ENCODE results near the gene LY6G6F. TPM values are rescaled to one million over a fixed set of nuclear protein-coding genes. Genes with fewer than 3 reads are reported as not detected.

LY6G6F gene
- total RNA-seq, 1 donor from 2014 or later: not detected

DNA sequence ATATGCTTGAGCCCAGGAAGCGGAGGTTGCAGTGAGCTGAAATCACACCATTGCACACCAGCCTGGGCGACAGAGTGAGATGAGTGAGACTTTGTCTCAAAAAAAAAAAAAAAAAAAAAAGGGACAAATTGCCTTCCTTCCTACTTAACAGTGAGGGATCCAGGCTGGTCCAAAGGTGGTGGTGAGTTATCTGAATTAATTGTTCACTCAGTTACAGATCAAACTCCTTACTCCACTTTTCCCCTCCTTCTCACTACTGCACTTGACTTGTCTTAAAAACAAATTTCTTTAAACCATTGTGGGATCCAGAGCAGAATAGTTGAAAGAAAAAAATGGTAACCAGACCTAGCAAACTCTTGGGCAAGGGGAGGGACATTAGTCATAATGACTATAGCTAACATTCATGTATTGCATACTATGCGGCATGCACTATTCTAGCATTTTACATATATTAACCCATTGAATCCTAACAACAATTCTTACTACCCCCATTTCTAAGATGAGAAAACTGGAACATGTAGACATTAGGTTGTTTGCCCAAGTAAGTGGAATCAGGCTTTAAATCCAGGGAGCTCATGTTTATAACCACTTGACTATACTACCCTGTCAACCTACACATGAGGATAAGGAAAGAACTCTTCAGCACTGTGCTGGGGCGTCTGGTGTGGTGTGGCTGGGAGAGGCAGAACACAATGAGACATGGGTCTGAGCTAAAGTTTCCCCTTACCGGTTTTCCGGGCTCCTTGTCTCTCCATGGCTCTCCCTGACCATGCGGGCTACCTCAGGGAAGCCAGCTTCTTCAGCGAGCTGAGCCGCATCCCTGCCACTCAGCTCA is 43.3 kb upstream of the LY6G6F start:
- Mint-ChIP-seq H3K9me3 (ENCODE audit: unreplicated experiment) (no peaks in the 10 kb centered on the region), H3K4me3 (ENCODE audit: unreplicated experiment) (peak overlapping the region; percentile 95), H3K4me1 (ENCODE audit: unreplicated experiment) (peaks cover 64% of the 10 kb centered on the region), H3K27ac (ENCODE audit: unreplicated experiment) (peak overlapping the region; percentile 96), H3K36me3 (ENCODE audit: unreplicated experiment) (peaks cover 18% of the 10 kb centered on the region), H3K27me3 (ENCODE audit: unreplicated experiment) (no peaks in the 10 kb centered on the region)
- DNase-seq (ENCODE audit: extremely low spot score, unreplicated experiment): no peak
- TF ChIP-seq, protein P1, sequence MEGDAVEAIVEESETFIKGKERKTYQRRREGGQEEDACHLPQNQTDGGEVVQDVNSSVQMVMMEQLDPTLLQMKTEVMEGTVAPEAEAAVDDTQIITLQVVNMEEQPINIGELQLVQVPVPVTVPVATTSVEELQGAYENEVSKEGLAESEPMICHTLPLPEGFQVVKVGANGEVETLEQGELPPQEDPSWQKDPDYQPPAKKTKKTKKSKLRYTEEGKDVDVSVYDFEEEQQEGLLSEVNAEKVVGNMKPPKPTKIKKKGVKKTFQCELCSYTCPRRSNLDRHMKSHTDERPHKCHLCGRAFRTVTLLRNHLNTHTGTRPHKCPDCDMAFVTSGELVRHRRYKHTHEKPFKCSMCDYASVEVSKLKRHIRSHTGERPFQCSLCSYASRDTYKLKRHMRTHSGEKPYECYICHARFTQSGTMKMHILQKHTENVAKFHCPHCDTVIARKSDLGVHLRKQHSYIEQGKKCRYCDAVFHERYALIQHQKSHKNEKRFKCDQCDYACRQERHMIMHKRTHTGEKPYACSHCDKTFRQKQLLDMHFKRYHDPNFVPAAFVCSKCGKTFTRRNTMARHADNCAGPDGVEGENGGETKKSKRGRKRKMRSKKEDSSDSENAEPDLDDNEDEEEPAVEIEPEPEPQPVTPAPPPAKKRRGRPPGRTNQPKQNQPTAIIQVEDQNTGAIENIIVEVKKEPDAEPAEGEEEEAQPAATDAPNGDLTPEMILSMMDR (IDR thresholded peaks at IDR 0.05): no peak

DNA sequence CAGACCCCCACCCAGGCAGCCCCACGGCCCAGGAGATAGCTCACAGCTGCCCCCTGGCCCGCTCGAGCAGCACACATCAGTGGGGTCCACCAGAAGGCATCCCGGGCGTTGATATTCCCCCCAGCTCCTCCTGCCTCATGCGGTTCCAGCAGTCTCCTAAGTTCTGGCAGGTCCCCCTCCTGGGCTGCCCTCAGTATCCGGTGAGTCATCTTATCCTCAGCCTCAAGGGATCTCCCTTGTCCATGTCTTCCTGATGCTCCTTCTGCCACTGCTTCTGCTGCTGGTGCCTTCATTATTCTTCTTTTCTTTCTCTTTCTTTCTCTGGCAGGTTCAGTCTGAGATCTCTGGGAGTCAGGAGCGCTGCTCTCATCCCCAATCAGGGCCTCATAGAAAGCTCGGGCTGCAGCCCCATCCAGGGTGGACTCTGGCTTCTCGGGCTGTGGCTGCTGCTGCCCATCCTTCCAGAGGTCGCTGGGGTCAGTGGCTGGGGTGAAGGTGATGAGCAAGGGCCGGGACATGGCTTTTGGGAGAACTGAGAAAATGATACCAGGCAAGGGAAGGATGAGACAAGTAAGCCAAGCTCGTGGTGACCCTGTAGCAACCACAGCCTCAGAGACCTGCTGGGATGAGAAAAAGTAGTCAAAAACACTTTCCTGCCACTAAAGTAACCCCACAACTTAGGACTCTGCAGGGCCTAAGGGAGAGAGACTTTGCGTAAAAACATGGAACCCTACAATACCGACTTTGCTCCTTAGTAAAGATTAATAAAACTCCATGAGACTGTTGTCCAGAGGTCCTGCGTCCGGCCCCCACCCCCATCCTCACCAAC is 42.5 kb upstream of the LY6G6F start:
- Mint-ChIP-seq H3K36me3 (ENCODE audit: unreplicated experiment) (peaks cover 23% of the 10 kb centered on the region), H3K27me3 (ENCODE audit: unreplicated experiment) (no peaks in the 10 kb centered on the region), H3K4me3 (ENCODE audit: unreplicated experiment) (peak overlapping the region; percentile 95), H3K27ac (ENCODE audit: unreplicated experiment) (peak overlapping the region; percentile 96), H3K4me1 (ENCODE audit: unreplicated experiment) (peaks cover 56% of the 10 kb centered on the region), H3K9me3 (ENCODE audit: unreplicated experiment) (no peaks in the 10 kb centered on the region)
- no peak for DNase-seq (ENCODE audit: extremely low spot score, unreplicated experiment)
- TF ChIP-seq, protein P1 (IDR thresholded peaks at IDR 0.05): no peak

DNA sequence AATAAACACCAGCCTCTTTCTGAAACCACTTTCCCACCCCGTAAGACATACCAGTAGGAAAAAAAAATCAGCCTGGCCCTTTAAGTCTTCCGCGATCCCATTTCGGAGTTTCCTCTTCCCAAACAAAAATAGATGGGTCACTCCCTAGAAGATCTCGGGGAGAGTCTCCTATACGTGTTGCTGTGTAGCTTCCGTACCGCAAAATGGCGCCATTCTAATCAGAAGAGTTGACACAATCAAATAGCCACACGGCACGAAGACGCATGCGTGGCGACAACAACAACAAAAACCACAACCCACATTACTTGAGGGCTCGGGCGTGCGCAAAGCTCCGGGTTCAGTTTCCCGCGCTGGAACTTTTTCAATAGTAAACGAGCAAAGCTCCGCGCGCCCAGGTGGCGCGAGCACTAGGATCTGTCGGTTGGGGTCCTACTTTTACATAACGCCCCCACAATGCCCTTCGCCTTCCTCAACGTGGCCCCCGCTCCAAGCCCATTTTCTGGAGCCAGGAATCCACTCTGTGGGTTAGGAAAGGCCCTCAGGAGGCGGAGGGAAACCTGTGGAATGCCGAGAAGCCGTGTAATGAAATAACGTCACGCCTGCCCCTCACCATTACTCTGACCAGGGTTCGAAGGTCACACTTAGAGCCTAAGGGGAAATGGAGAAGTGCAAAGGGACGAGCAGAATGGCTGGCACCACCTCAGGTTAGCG is 41.7 kb upstream of the LY6G6F start, which contains the start of gene GPANK1:
TSS of gene GPANK1 (minus strand) at position 208 of the 711 bp plus-strand sequence. CDS start 519 bp downstream, outside the sequence.
- H3K9me3 Mint-ChIP-seq (ENCODE audit: unreplicated experiment): no peaks in the 10 kb centered on the region
- H3K27ac Mint-ChIP-seq (ENCODE audit: unreplicated experiment): peak within 1 kb of the TSS; percentile 96
- peak; percentile 93 for DNase-seq (ENCODE audit: extremely low spot score, unreplicated experiment)
- H3K36me3 Mint-ChIP-seq (ENCODE audit: unreplicated experiment): peaks cover 28% of the 10 kb centered on the region
- no peaks in the 10 kb centered on the region for H3K27me3 Mint-ChIP-seq (ENCODE audit: unreplicated experiment)
- TF ChIP-seq, protein P1 (IDR thresholded peaks at IDR 0.05): no peak
- H3K4me3 Mint-ChIP-seq (ENCODE audit: unreplicated experiment): peak within 1 kb of the TSS; percentile 95
- H3K4me1 Mint-ChIP-seq (ENCODE audit: unreplicated experiment): peaks cover 48% of the 10 kb centered on the region

DNA sequence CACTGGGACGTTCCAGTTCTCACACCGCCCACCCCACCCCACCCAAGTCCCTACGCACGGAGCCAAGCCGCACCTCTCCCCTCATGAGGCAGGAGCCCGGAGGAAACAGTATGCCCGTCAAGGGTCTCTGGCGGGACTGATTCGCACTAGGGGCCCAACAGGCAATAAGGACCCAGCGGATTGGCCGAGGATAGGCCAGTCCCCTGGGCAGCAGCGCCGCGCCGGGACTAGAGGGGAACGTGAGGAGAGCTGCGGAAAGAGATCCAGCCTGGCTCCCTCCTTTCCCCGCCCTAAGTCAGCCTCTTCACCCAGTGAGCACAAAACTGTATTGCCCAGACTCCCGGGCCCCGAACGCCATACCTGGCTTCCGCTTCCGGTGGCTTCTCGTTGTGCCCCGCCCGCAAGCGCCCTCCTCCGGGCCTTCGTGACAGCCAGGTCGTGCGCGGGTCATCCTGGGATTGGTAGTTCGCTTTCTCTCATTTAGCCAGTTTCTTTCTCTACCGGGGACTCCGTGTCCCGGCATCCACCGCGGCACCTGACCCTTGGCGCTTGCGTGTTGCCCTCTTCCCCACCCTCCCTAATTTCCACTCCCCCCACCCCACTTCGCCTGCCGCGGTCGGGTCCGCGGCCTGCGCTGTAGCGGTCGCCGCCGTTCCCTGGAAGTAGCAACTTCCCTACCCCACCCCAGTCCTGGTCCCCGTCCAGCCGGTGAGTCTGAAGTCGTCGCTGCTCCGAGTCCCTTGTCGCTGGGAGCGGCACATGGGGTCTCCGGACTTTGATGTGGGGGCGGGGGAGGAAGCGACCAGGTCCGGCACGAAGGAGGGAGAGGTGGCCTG is 40.9 kb upstream of the LY6G6F start, which contains the start of gene CSNK2B:
TSS of gene CSNK2B (plus strand) at position 580 of the 836 bp plus-strand sequence. CDS start 752 bp downstream, outside the sequence.
- DNase-seq (ENCODE audit: extremely low spot score, unreplicated experiment): peak; percentile 98
- peaks cover 32% of the 10 kb centered on the region for H3K36me3 Mint-ChIP-seq (ENCODE audit: unreplicated experiment)
- TF ChIP-seq, protein P1 (IDR thresholded peaks at IDR 0.05): no peak
- peak within 1 kb of the TSS; percentile 96 for H3K27ac Mint-ChIP-seq (ENCODE audit: unreplicated experiment)
- H3K4me3 Mint-ChIP-seq (ENCODE audit: unreplicated experiment): peak within 1 kb of the TSS; percentile 95
- no peaks in the 10 kb centered on the region for H3K9me3 Mint-ChIP-seq (ENCODE audit: unreplicated experiment)
- H3K27me3 Mint-ChIP-seq (ENCODE audit: unreplicated experiment): no peaks in the 10 kb centered on the region
- H3K4me1 Mint-ChIP-seq (ENCODE audit: unreplicated experiment): peaks cover 44% of the 10 kb centered on the region
